ENCODE results near the gene GSTO2.
"Not testable (repeated sequence)": the region's sequence is repeated elsewhere in the genome, so short reads cannot be mapped to it uniquely, and the experiment has no call there.

The GSTO2 gene

DNA sequence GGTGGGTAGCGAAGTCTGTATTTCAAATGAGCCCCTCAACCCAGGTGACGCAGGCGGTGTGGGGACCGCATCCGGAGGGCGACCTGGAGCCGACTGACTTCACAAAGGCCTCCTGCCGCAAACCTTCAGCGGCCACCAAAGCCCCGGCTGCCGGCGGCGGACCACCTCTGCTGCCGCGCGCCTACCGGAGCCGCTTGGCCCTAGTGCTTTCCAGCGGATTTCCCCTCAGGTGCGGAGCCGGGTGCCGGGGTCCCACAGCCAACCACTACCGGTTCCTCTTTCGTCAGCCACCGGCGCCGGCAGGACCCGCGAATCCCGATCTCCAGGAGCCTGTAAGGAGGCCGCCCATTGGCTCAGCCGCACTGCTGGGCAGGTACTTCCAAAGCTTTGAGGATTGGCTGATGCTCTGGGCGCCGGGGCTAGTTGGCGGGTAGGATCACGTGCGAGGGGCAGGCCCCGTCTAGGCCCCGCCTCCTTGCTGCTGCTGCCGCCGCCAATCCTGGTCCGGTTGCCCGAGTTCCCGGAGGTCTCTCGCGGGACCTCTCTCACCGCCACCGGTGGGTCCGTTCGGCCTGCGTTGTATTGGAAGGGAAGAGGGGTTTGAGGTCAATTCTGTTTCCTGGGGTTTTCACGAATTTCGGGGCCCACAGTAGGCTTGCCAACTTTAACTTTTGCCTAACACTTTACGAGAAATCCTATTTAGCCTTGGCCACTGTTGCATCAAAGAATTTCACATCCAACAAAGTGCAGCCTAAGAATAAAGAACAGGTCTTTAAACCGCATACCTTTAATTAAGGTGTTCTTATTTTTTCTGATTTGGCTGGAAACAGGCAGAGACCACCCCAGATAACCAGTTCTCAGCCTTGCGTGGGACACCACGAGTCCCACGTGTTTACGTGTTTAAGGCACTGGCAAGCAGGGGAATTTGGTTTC is at the start of gene GSTO2:
TSS of gene GSTO2 (plus strand) at position 472 of the 933 bp plus-strand sequence. CDS start 5,732 bp downstream, outside the sequence.
- peak; percentile 90 for DNase-seq (ENCODE audit: low spot score)

DNA sequence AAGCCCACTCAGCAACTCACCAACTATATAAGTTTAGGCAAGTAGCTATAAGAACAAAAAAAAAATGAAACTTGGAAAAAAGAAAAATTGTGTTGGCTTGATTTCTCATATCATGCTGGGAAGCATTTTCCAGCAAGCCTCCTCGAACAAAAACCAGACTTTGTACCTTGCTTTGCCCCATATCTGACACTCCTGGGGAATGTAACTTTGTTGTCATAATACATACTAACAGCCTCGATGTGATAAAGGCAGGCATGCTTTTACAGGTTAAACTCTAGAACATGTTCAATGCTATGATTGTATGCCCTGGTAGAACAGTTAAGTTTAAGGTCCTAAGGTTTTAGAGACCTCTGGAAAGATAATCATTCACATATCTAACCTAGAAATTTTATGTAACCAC is 48.5 kb upstream of the GSTO2 start:
- no peak for DNase-seq (ENCODE audit: low spot score)

DNA sequence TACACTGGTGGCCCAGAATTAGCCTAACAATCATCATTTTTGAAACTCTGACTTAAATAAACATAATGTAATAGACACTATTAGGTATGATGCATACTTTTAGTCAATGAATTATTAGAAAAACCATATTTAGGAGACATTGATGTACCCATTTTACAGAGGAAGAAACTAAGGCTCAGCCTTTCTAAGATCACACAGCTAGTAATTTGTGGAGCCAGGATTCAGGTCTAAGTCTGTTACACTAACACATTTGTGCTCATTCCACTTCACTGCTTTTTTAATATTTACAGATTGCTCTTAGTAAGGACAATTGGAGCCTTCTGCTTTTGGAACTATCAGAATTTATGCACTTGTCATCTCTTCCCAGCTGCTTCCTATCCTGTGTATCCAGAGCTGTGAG is 45.7 kb upstream of the GSTO2 start:
- DNase-seq (ENCODE audit: low spot score) = no peak

DNA sequence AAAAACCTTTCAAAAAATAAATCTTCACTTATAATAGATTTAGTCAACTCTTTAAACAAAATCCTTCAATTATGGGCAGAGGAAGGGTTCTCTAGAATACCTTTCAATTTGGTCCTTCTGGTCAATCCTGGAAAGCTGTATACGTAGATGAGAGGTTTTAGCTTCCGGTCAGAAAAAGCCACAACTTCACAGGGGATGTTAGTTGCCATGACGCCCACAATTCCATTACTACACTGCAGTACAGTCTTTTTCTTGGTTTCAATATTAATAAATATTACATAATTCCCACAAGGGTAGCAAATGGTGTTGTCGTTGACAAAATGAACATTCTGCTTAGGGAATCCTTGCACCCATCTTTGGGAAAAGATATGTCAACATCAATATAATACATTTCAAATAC is 38.5 kb upstream of the GSTO2 start:
- no peak for DNase-seq (ENCODE audit: low spot score)

DNA sequence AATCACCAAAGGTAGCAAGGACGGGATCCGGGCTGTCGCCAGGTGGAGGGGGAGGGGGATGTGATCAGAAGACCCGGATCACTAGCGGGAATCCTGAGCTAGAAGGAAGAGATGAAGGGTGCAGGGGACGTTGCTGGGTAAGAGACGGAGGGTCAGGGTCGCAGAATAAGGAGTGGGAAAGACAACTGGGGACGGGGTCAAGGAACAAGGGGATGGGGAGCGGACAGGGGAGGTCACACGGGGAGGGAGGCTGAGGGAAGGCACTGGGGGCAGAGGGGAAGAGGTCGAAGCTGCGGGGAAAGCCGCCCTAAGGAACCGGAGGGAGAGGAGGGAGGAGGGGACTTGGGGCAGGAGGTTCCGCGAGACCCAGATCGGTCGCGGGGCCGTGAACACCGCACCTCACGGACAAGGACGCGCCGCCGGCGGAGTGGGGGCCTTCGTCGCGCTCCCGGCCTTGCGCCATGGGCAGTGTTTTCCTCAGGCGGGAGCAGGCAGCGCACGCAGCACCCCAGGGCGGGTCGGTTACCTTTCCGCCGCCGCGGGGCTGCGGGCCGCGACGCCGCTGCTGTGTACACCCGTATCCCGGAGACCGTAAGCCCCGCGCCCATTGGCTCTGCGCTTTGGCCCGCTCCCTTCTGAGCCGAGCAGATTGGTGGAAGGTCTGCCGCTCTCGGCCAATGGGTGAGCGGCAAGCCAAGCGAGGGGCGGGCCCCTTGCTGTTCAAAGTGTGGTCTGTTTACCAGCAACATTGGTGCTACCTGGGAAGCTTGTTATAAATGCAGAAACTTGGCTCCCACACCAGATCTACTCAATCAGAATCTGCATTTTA is 37.0 kb upstream of the GSTO2 start, which contains the start of gene CFAP43:
TSS of gene CFAP43 (minus strand) at position 581 of the 829 bp plus-strand sequence. CDS start at position 463, 118 bp downstream.
- peak; percentile 88 for DNase-seq (ENCODE audit: low spot score)

DNA sequence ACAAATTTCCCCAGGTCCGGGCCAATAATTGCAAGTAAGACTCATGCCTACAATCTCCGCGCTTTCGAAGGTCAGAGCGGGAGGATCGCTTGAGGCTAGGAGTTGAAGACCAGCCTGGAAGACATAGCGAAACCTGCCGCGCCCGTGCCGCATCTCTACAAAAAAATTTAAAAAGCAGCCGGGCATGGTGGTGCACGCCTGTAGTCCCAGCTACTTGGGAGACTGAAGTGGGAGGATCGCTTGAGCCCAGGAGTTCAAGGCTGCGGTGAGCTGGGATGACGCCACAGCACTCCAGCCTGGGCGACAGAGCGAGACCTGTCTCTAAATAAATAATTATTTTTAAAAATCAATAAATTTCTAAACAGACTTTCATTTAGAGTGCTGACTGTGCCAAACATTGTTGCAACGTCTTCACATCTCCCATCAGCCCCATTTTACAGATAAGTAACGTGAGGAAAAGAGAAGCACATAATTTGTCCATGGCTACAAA is 36.3 kb upstream of the GSTO2 start:
- no peak for DNase-seq (ENCODE audit: low spot score)

DNA sequence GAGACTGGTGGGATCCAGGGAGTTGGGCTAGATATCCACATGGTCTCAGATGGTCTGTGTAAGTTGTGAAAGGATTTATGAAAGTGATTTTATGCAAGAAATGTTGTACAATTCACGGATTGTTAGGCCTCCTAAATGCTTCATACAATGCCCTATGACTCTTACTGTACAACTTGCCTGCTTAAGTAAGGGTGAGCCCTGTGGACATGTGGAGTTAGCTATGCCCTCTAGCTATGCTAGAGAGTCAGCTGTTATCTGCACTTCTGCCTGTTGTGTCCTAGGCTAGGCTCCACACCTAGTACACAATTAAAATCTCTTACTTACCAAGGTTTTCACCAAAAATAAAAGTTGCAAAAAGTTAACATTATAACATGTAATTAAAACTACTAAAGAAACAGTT is 35.2 kb upstream of the GSTO2 start:
- DNase-seq (ENCODE audit: low spot score) = no peak

DNA sequence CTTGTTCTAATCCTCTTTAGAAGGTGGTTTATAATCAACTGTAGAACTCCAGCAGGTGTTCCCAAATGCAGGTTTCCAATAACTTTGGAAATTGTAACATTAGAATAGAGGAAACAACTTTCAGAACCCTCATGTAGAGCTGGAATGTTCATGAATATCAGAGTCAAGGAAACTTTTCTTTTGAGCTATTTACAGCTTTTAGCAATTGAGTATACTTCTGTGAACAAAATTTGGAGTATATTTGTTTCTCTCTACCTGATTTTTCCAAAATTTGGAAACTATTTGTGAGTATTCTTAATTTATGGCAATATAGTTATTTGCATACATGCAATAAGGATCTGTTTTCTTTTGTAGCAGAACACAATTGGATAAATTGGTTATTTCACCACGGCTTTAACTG is 34.0 kb upstream of the GSTO2 start:
- no peak for DNase-seq (ENCODE audit: low spot score)

DNA sequence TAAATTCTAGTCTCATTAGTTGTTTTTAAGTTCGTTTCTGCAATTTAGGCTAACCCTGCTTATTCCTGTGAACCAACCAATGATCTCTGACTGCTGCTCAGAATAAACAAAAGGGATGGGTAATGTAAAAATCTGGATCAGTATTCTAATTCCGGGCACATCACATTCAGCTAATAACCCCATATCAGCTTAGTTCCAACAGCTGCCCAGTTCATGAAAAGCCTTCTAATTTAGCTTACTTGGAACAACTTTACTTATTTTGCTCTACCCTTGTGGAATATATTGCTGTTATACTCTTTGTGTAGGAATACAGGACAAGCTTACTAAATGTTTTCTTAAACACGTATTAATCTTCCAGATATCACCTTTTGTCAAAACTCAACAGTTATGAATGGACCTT is 33.2 kb upstream of the GSTO2 start:
- DNase-seq (ENCODE audit: low spot score) = no peak

DNA sequence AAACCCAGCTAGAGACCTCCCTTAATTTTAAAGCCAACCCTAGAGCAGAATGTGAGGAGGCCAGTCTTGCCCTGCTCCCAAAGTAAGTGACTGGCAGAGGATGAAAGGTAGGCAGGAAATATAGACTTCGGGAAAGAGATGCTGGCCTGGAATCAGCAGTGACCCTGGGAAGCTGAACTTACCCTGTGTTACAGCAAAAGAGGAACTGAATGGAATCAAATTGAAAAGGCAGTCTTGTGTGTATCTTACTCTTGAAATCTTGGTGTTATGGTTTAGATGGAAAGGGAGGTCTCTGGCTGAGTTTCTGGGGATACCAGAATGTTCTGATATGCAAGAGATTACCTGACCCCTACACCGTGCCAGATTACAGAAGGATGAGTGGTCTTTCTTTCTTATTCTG is 28.9 kb upstream of the GSTO2 start:
- no peak for DNase-seq (ENCODE audit: low spot score)

DNA sequence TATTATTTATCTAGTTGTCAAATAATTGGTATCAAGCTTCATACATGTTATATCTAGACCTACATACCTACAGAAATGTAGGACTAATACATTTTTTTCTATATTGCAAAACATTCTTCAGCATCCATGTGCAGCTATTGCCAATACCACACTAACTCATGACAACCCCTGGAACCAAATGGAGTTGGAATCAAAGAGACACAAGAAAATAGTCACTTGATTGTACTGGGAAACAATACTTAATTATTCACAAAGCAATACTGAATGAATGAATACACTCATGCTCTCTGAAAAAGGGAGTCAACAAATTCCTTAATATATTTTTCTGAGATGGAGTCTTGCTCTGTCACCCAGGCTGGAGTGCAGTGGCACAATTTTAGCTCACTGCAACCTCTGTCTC is 26.4 kb upstream of the GSTO2 start:
- no peak for DNase-seq (ENCODE audit: low spot score)

DNA sequence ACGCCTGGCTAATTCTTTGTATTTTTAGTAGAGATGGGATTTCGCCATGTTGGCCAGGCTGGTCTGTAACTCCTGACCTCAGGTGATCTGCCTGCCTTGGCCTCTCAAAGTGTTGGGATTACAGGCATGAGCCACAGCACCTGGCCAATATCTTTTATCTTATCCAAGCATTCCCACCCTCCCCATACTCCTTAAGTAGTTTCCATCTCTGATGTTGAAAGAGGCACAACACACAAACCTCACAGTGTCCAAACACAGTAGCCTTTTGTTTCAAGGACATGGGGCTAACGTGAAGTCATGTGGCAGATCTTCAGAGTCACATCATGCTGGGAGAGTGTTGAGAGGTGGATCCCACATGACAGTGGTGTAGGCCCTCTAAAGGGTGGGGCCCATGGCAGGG is 26.0 kb upstream of the GSTO2 start:
- not testable (repeated sequence) for DNase-seq (ENCODE audit: low spot score)

DNA sequence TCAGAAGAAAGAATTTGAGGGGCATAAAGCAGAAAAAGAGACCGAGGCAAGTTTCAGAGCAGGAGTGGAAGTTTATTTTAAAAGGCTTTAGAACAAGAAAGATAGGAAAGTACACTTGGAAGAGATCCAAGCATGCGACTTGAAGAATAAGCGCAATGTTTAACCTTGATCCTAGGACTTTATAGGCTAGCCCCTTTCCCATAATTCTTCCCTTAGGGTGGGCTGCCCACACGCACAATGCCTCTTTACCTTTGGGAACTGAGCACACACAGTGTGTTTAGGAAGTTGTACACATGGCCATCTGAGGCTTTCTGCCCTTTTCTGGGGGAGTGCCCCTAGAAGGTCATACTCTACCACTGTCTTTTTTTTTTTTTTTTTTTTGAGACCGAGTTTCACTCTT is 25.5 kb upstream of the GSTO2 start:
- no peak for DNase-seq (ENCODE audit: low spot score)

DNA sequence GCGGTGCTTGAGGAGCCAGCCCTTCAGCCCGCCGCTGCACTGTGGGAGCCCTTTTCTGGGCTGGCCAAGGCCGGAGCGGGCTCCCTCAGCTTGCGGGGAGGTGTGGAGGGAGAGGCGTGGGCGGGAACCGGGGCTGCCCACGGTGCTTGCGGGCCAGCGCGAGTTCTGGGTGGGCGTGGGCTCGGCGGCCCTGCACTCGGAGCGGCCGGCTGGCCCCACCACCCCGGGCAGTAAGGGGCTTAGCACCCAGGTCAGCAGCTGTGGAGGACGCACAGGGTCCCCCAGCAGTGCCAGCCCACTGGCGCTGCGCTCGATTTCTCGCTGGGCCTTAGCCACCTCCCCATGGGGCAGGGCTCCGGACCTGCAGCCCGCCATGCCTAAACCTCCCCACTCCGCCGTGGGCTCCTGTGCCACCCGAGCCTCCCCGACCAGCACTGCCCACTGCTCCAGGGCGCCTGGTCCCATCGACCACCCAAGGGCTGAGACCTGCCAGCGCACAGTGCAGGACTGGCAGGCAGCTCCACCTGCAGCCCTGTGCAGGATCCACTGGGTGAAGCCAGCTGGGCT is 23.8 kb upstream of the GSTO2 start:
- no peak for DNase-seq (ENCODE audit: low spot score)

DNA sequence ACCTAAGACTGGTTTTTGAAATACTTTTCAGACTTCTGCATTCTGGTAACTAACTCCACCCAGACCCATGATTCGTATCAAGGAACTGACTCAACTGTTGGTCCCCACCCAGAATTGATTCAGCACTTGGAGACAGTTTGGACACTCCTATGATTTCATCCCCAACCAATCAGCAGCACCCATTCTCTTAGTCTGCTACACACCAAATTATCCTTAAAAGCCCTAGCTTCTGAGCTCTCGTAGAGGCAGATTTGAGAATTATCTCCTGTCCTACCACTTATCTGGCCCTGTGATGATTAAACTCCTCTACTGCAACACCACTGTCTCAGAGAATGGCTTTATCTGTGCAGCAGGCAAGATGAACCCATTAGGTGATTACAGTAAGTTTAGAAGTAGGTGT is 22.0 kb upstream of the GSTO2 start:
- no peak for DNase-seq (ENCODE audit: low spot score)

DNA sequence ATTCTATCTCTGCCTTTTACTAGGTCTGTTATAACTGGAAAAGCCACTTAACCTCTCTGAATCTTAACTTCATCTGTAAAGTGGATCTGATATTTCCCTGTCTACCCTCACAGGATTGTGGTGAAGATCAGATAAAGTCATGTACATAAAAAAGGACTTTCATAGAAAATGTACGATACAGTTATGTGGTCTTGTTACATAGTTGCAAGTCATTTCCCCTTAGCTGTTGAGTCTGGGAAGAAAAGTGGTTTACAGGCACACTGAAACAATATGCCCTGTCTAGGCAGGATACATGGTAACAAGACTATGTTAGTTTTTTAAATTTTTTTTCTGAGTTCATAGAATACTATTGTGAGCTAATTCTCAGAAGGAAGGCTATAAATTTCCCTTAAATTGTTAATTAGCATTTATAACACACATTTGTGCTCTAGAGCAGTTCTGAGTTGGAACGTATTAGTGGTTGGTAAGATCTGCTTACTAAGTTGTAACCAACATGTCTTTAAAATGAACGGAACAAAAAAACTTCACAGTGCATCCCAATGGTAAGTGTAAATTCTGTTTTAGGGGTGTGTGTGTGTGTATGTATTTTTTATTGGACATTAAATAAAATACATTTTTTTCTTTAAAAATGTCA is 21.4 kb upstream of the GSTO2 start:
- no peak for DNase-seq (ENCODE audit: low spot score)

DNA sequence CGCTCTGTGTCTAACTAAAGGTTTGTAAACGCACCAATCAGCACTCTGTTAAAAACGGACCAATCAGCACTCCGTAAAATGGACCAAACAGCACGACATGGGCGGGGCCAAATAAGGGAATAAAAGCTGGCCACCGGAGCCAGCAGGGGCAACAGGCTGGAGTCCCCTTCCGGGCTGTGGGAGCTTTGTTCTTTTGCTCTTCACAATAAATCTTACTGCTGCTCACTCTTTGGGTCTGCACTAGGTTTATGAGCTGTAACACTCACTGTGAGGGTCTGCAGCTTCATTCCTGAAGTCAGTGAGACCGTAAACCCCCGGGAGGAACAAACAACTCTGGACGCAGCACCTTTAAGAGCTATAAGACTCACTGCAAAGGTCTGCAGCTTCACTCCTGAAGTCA is 20.1 kb upstream of the GSTO2 start:
- DNase-seq (ENCODE audit: low spot score) = not testable (repeated sequence)

DNA sequence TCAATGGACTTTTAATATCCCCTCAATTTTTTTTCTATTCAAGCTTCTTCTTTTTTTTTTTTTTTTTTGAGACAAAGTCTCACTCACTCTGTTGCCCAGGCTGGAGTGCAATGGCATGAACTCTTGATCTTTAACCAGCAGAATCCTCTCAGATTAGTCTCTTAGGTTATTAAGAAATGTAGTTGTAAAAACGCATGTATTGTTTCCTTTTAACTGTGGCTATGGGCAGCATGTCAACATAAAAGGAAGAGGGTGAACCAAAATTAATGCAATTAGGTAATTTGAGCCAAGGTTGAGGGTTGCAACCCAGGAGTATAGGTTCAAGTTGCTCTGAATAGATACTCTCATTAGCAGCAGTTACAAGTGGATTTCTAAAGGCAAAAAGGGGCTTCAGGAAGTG is 18.6 kb upstream of the GSTO2 start:
- DNase-seq (ENCODE audit: low spot score) = no peak

DNA sequence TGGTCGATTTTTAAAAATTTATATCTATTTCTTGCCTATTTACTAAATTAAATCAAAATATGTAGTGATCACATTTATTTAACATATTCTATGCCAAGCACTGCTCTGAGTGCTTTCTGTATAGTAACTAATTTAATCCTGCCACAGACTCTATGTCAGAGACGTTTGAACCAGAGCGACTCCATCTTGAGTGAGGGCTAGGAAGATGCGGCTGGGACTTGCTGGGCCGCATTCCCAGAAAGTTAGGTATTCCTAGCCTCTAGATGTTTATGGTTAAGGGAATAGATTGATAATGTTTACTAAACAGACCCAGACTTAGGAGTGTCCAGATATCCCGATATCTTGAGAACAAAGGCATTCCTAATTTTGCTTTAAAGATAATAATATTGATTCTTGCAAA is 17.5 kb upstream of the GSTO2 start:
- DNase-seq (ENCODE audit: low spot score) = no peak

DNA sequence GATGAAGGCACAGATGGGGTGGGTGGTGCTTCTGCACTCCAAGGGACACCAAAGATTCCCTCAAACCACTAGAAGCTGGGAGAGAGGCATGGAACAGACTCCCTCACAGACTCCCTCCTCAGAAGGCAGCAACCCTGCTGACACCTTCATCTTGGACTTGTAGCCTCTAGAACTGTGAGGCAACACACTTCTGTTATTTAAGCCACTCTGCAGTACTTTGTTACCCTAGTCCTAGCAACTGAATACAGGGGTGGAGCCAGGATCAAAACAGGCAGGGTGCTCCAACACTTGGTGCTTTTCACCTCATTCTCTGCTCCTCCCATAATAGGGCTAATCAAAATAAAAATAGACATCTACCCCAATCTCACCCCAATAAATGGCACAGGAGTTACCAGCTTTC is 16.6 kb upstream of the GSTO2 start:
- no peak for DNase-seq (ENCODE audit: low spot score)

DNA sequence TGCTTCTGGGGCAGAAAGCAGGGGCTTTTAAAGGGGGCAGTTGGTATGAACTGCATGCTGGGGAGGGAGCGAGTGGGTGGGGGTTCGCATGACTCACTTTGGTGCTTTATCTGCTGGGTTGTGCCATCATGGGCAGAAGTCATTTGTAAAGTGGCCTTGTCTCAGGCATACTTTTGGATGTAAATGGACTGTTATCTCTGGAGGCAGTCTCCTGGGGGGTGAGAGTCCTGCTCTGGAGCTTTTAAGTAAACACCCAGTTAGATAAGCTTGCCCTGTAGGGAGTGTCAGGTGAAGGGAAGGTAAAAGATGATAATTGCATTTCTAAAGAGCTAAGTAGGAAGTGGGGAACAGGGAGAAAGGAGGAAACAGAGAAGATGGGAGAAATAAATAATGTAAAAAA is 15.9 kb upstream of the GSTO2 start:
- DNase-seq (ENCODE audit: low spot score) = no peak

All from kidney capillary endothelial cell (primary cell).